Neuronal stem cell (in vitro differentiated cells): ENCODE data around the gene NOM1.
"Not testable (repeated sequence)": the region's sequence is repeated elsewhere in the genome, so short reads cannot be mapped to it uniquely, and the experiment has no call there.

ENCODE experiments used
- DNase-seq: peaks from one replicate; pipeline ENCODE4 v3.0.0-alpha.2; 2013; ENCODE audit warnings: low spot score
- H2AFZ ChIP-seq: one replicate; pipeline ENCODE4 v1.6.1; 2013; ENCODE audit warnings: mild to moderate bottlenecking, low read length, inconsistent platforms
- H2AK5ac ChIP-seq: 2 replicates; pipeline ENCODE4 v1.6.1; 2013; ENCODE audit warnings: low read depth, mild to moderate bottlenecking, inconsistent platforms, low read length, moderate library complexity, mixed read lengths
- H2BK120ac ChIP-seq: 2 replicates; pipeline ENCODE4 v1.6.1; 2013; ENCODE audit warnings: low read depth, mild to moderate bottlenecking, inconsistent platforms, low read length, moderate library complexity, mixed read lengths
- H2BK12ac ChIP-seq: one replicate; pipeline ENCODE4 v1.6.1; 2013; ENCODE audit warnings: low read length, inconsistent platforms
- H2BK15ac ChIP-seq: 2 replicates; pipeline ENCODE4 v1.6.1; 2013; ENCODE audit warnings: mild to moderate bottlenecking, low read length, inconsistent platforms, mixed read lengths
- H2BK5ac ChIP-seq: one replicate; pipeline ENCODE4 v1.6.1; 2013; ENCODE audit warnings: inconsistent platforms, mild to moderate bottlenecking, low read length, moderate library complexity
- H3K14ac ChIP-seq: one replicate; pipeline ENCODE4 v1.6.1; 2013; ENCODE audit warnings: low read length, inconsistent platforms
- H3K18ac ChIP-seq: 2 replicates; pipeline ENCODE4 v1.6.1; 2013; ENCODE audit warnings: low read length, inconsistent platforms
- H3K23ac ChIP-seq: 2 replicates; pipeline ENCODE4 v1.6.1; 2013; ENCODE audit warnings: low read depth, mild to moderate bottlenecking, mixed read lengths, low read length, inconsistent platforms; ENCODE audit not compliant: poor library complexity
- H3K27ac ChIP-seq: replicated peaks from 3 replicates; pipeline ENCODE4 v1.5.1; 2013; ENCODE audit warnings: low read length, inconsistent platforms
- H3K27me3 ChIP-seq, 3 experiments: 2 replicates each; pipeline ENCODE4 v1.6.1; 2013; ENCODE audit warnings: low read length in 3 of 3, mild to moderate bottlenecking in 2 of 3, inconsistent platforms in 1 of 3, low read depth in 1 of 3, mixed read lengths in 1 of 3, moderate library complexity in 1 of 3; ENCODE audit not compliant: control insufficient read depth in 3 of 3, insufficient read depth in 3 of 3
- H3K36me3 ChIP-seq, 2 donors: replicated peaks in 1 of 2; 2 replicates each; pipeline ENCODE4 v1.6.1; 2013; ENCODE audit warnings: low read length in 2 of 2; ENCODE audit not compliant: control insufficient read depth in 2 of 2, insufficient read depth in 2 of 2
- H3K4ac ChIP-seq: 2 replicates; pipeline ENCODE4 v1.6.1; 2013; ENCODE audit warnings: inconsistent platforms, mild to moderate bottlenecking, low read length, moderate library complexity
- H3K4me1 ChIP-seq, 2 donors: 1 replicate in 1 of 2; 2 replicates in 1 of 2; pipeline ENCODE4 v1.6.1; 2013; ENCODE audit warnings: low read length in 2 of 2, low read depth in 1 of 2; ENCODE audit not compliant: control insufficient read depth in 2 of 2, insufficient read depth in 1 of 2
- H3K4me2 ChIP-seq: one replicate; pipeline ENCODE4 v1.6.1; 2013; ENCODE audit warnings: mild to moderate bottlenecking, low read length, inconsistent platforms; ENCODE audit not compliant: insufficient read depth, poor library complexity, severe bottlenecking
- H3K4me3 ChIP-seq, 2 donors: 2 replicates each; pipeline ENCODE4 v1.5.1; 2013; ENCODE audit warnings: low read length in 2 of 2, mild to moderate bottlenecking in 2 of 2, inconsistent platforms in 1 of 2, moderate library complexity in 1 of 2
- H3K79me1 ChIP-seq: one replicate; pipeline ENCODE4 v1.6.1; 2013; ENCODE audit warnings: low read depth, mild to moderate bottlenecking, inconsistent platforms, low read length, moderate library complexity
- H3K9ac ChIP-seq: one replicate; pipeline ENCODE4 v1.6.1; 2013; ENCODE audit warnings: mild to moderate bottlenecking, low read depth, low read length, inconsistent platforms; ENCODE audit not compliant: poor library complexity
- H3K9me3 ChIP-seq, 2 donors: replicated peaks in 1 of 2; 2 replicates each; pipeline versions ENCODE3 to v1.6.1; 2013; ENCODE audit warnings: low read length in 2 of 2, mild to moderate bottlenecking in 2 of 2, inconsistent platforms in 1 of 2, low read depth in 1 of 2, mixed read lengths in 1 of 2, moderate library complexity in 1 of 2; ENCODE audit not compliant: control insufficient read depth in 2 of 2, insufficient read depth in 1 of 2
- H4K8ac ChIP-seq: one replicate; pipeline ENCODE4 v1.6.1; 2013; ENCODE audit warnings: low read depth, mild to moderate bottlenecking, inconsistent platforms, low read length, moderate library complexity
- H4K91ac ChIP-seq: one replicate; pipeline ENCODE4 v1.6.1; 2013; ENCODE audit warnings: low read length, low read depth, mild to moderate bottlenecking, inconsistent platforms; ENCODE audit not compliant: poor library complexity
- WGBS, 2 donors: extraction: QIAGEN DNeasy Blood & Tissue Kit; methylation state at CpG; one replicate each; pipeline ENCODE4 v1.1.7; 2013; ENCODE audit warnings: missing lambda C conversion rate in 2 of 2, mixed read lengths in 1 of 2; ENCODE audit not compliant: insufficient read length in 2 of 2, insufficient replicate concordance in 1 of 2; ENCODE audit errors: extremely low coverage in 2 of 2; 5-methylcytosine and 5-hydroxymethylcytosine counted together

NOM1 gene

DNA sequence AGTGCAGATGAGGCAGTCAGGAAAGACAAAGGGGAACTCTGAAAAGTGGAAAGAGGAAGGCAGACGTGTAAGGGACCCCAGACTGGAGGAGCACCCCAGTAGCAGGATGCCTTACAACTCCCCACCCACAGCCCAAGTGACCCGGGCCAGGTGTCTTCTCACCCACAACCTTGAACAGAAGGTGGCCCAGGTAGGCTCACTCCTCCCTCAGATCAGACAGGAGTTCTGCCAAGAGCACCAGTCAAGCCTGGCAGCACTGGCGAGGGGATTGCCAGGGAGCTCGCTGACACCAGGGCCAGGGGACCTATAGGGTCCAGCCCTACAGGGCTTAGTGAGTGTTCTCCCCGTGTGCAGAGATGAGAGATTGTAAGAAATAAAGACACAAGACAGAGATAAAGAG lies 29.4 kb upstream of the NOM1 start:
- H3K4ac ChIP-seq: no peak overlapping the region
- no peak overlapping the region for H2BK120ac ChIP-seq
- no peak overlapping the region for H2BK15ac ChIP-seq
- no peak overlapping the region for H3K4me3 ChIP-seq
- no peak overlapping the region for H3K14ac ChIP-seq
- no peak overlapping the region for H3K23ac ChIP-seq
- peaks cover 0 to 2% of the 10 kb centered on the region in 2 donors for H3K9me3 ChIP-seq
- H3K4me2 ChIP-seq: no peak overlapping the region
- no peak overlapping the region for H2BK5ac ChIP-seq
- H4K91ac ChIP-seq: no peak overlapping the region
- no peak overlapping the region for H4K8ac ChIP-seq
- H3K9ac ChIP-seq: no peak overlapping the region
- H2AK5ac ChIP-seq: no peak overlapping the region
- H3K27me3 ChIP-seq: no peaks in the 10 kb centered on the region
- DNase-seq: no peak
- no peaks in the 10 kb centered on the region for H3K36me3 ChIP-seq
- peaks cover 0 to 7% of the 10 kb centered on the region in 2 donors for H3K4me1 ChIP-seq
- H3K18ac ChIP-seq: no peak overlapping the region
- no peak overlapping the region for H3K27ac ChIP-seq
- no peak overlapping the region for H2AFZ ChIP-seq
- no peak overlapping the region for H2BK12ac ChIP-seq
- WGBS, 2 donors: no CpG with 5 or more reads among the region's 5 CpGs
- H3K79me1 ChIP-seq: no peaks in the 10 kb centered on the region

DNA sequence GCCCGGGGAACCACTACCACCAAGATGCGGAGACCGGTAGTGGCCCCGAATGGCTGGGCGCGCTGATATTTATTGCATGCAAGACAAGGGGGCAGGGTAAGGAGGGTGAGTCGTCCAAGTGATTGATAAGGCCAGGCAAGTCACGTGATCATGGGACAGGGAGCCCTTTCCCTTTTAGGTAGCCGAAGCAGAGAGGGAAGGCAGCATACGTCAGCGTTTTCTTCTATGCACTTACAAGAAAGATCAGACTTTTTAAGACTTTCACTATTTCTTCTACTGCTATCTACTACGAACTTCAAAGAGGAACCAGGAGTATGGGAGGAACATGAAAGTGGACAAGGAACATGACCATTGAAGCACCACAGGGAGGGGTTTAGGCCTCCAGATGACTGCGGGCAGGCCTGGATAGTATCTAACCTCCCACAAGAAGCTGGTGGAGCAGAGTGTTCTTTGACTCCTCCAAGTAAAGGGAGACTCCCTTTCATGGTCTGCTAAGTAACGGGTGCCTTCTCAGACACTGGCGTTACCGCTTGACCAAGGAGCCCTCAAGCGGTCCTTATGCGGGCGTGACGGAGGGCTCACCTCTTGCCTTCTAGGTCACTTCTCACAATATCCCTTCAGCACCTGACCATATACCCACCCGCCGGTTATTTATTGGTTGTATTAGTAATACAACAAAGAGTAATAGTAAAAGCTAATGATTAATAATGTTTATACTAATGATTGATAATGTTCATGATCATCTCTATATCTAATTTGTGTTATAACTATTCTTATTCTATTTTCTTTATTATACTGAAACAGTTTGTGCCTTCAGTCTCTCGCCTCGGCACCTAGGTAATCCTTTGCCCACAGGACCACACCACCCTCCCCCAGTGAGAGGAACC lies 28.8 kb upstream of the NOM1 start:
- not testable (repeated sequence) for H3K27ac ChIP-seq, H3K18ac ChIP-seq, H2BK15ac ChIP-seq, H3K9ac ChIP-seq, H3K36me3 ChIP-seq, DNase-seq, H4K91ac ChIP-seq, H3K79me1 ChIP-seq, H3K4me1 ChIP-seq, H3K27me3 ChIP-seq, H3K4me3 ChIP-seq, H2AFZ ChIP-seq, H3K9me3 ChIP-seq, H2AK5ac ChIP-seq, H2BK12ac ChIP-seq, H2BK5ac ChIP-seq, H3K4me2 ChIP-seq, H4K8ac ChIP-seq, H3K4ac ChIP-seq, H2BK120ac ChIP-seq, H3K23ac ChIP-seq, H3K14ac ChIP-seq
- no CpG with 5 or more reads among the region's 24 CpGs for WGBS, 2 donors

DNA sequence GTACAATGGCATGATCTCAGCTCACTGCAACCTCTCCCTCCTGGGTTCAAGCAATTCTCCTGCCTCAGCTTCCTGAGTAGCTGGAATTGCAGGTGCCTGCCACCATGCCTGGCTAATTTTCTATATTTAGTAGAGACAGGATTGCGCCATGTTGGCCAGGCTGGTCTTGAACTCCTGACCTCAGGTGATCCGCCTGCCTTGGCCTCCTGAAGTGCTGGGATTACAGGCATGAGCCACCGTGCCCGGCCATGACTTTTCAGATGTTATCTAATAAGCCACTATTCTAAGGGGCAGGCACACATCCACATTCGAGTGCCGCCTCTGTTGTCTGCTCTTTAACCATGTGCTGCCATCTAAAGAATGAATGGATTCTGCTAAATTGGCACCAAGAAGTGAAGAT lies 27.2 kb upstream of the NOM1 start:
- not testable (repeated sequence) for H3K9me3 ChIP-seq, H3K23ac ChIP-seq, H3K27ac ChIP-seq, DNase-seq, H2BK15ac ChIP-seq, H3K4ac ChIP-seq, H4K91ac ChIP-seq, H3K9ac ChIP-seq, H3K4me1 ChIP-seq, H4K8ac ChIP-seq, H2AK5ac ChIP-seq, H2AFZ ChIP-seq, H2BK120ac ChIP-seq, H3K14ac ChIP-seq, H3K4me3 ChIP-seq, H3K18ac ChIP-seq, H2BK12ac ChIP-seq, H3K27me3 ChIP-seq, H2BK5ac ChIP-seq, H3K4me2 ChIP-seq, H3K79me1 ChIP-seq, H3K36me3 ChIP-seq
- no CpG with 5 or more reads among the region's 6 CpGs for WGBS, 2 donors

DNA sequence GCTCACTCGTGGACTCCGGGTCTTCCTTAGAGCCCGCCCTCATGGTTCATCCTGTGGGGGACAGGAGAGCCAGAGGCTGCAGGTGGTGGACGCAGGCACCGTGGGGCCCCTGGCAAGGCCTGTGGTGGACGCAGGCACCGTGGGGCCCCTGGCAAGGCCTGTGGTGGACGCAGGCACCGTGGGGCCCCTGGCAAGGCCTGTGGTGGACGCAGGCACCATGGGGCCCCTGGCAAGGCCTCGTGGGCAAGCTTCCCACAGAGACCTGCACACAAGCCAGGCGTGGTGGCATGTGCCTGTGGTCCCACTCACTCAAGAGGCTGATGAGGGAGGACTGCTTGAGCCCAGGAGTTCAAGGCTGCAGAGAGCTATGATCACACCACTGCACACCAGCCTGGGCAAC lies 23.7 kb upstream of the NOM1 start:
- H3K4me2 ChIP-seq, H3K27ac ChIP-seq, H4K8ac ChIP-seq, H2BK120ac ChIP-seq, H2BK5ac ChIP-seq, H2BK12ac ChIP-seq, H3K23ac ChIP-seq, H2BK15ac ChIP-seq, DNase-seq, H3K18ac ChIP-seq, H3K14ac ChIP-seq, H2AFZ ChIP-seq, H3K36me3 ChIP-seq, H4K91ac ChIP-seq, H3K4me1 ChIP-seq, H3K4me3 ChIP-seq, H3K79me1 ChIP-seq, H3K9ac ChIP-seq, H2AK5ac ChIP-seq, H3K4ac ChIP-seq, H3K9me3 ChIP-seq: not testable (repeated sequence)
- WGBS, 2 donors: no CpG with 5 or more reads among the region's 12 CpGs
- H3K27me3 ChIP-seq: peaks cover 0 to 15% (median 0%) of the 10 kb centered on the region in 3 experiments
